Natural killer cell (primary cell): ENCODE results near the gene STOX2. TPM values are rescaled to one million over a fixed set of nuclear protein-coding genes. Genes with fewer than 3 reads are reported as not detected.

ENCODE experiments used
- ATAC-seq, 3 donors: fragments of 150-1000 bp in 2 of 3; fragments of 200-7000 bp in 1 of 3; cut with Tn5 transposase; 1 replicate in 1 of 3; 2 replicates in 2 of 3; pipeline ENCODE4 v1.10.0; 2021; ENCODE audit warnings: mild to moderate bottlenecking in 2 of 3, moderate library complexity in 2 of 3
- DNase-seq, 2 donors: peaks; one replicate each; pipeline versions ENCODE4 v3.0.0 to v3.0.0-alpha.2; 2013 to 2021; ENCODE audit warnings: mixed read lengths in 1 of 2
- H3K27ac ChIP-seq: one replicate; pipeline ENCODE4 v1.5.1; 2013; ENCODE audit warnings: mild to moderate bottlenecking, low read length
- H3K27me3 ChIP-seq: one replicate; pipeline ENCODE4 v1.6.1; 2013; ENCODE audit warnings: low read length; ENCODE audit not compliant: control insufficient read depth, insufficient read depth
- H3K36me3 ChIP-seq: one replicate; pipeline ENCODE4 v1.6.1; 2013; ENCODE audit warnings: low read length; ENCODE audit not compliant: control insufficient read depth, insufficient read depth
- H3K4me1 ChIP-seq: one replicate; pipeline ENCODE4 v1.6.1; 2013; ENCODE audit warnings: low read length; ENCODE audit not compliant: control insufficient read depth, insufficient read depth
- H3K4me3 ChIP-seq: one replicate; pipeline ENCODE4 v1.5.1; 2013; ENCODE audit warnings: low read length
- H3K9me3 ChIP-seq: one replicate; pipeline ENCODE4 v1.6.1; 2013; ENCODE audit warnings: low read length; ENCODE audit not compliant: control insufficient read depth, insufficient read depth
- H3K27ac Mint-ChIP-seq, 2 donors: one replicate each; pipeline ENCODE4 v1.8.0; 2022; ENCODE audit warnings: mild to moderate bottlenecking in 2 of 2, mixed read lengths in 2 of 2, moderate library complexity in 1 of 2
- H3K27me3 Mint-ChIP-seq, 2 donors: one replicate each; pipeline ENCODE4 v1.8.0; 2022; ENCODE audit warnings: low read depth in 2 of 2, mixed read lengths in 2 of 2
- H3K36me3 Mint-ChIP-seq: one replicate; pipeline ENCODE4 v1.8.0; 2022; ENCODE audit warnings: mixed read lengths
- H3K4me1 Mint-ChIP-seq, 2 donors: one replicate each; pipeline ENCODE4 v1.8.0; 2022; ENCODE audit warnings: mixed read lengths in 2 of 2
- H3K4me3 Mint-ChIP-seq: one replicate; pipeline ENCODE4 v1.8.0; 2022; ENCODE audit warnings: mild to moderate bottlenecking, moderate library complexity, mixed read lengths
- H3K9me3 Mint-ChIP-seq, 2 donors: one replicate each; pipeline ENCODE4 v1.8.0; 2022; ENCODE audit warnings: mixed read lengths in 2 of 2
- WGBS: methylation state at CpG from one replicate; pipeline ENCODE4 v1.1.7; 2013; ENCODE audit warnings: missing lambda C conversion rate; ENCODE audit not compliant: insufficient coverage; 5-methylcytosine and 5-hydroxymethylcytosine counted together
- intact Hi-C: fragments of 100-400 bp; cut with micrococcal nuclease; formaldehyde crosslinking; loops from one replicate; pipeline ENCODE4 v1.14.2; 2022
- total RNA-seq, 4 donors: library from RNA; stranded (reverse); fragments of 120-200 nt in 1 of 4; gene quantifications; one replicate each; pipeline versions ENCODE4 v1.2.3 to v1.2.4, GENCODE V29; 2013 to 2022
- TF ChIP-seq, protein P1 (sequence below): fragments of 200-600 bp; IDR thresholded peaks from one replicate; pipeline ENCODE4 v1.8.0; 2022; ENCODE audit warnings: antibody characterized with exemption

The STOX2 gene
- total RNA-seq, 3 donors from 2014 or later (not counting 1 experiment from before 2014, with no cell fraction given): 0.23 TPM; not detected in 2

- intact Hi-C loops: no loop called here
- Histone ChIP-seq H3K4me1 (no peaks in the 10 kb centered on the region), H3K9me3 (no peaks in the 10 kb centered on the region), H3K36me3 (no peaks in the 10 kb centered on the region), H3K27ac (no peak overlapping the region), H3K27me3 (no peaks in the 10 kb centered on the region), H3K4me3 (no peak overlapping the region)
- TF ChIP-seq, protein P1, sequence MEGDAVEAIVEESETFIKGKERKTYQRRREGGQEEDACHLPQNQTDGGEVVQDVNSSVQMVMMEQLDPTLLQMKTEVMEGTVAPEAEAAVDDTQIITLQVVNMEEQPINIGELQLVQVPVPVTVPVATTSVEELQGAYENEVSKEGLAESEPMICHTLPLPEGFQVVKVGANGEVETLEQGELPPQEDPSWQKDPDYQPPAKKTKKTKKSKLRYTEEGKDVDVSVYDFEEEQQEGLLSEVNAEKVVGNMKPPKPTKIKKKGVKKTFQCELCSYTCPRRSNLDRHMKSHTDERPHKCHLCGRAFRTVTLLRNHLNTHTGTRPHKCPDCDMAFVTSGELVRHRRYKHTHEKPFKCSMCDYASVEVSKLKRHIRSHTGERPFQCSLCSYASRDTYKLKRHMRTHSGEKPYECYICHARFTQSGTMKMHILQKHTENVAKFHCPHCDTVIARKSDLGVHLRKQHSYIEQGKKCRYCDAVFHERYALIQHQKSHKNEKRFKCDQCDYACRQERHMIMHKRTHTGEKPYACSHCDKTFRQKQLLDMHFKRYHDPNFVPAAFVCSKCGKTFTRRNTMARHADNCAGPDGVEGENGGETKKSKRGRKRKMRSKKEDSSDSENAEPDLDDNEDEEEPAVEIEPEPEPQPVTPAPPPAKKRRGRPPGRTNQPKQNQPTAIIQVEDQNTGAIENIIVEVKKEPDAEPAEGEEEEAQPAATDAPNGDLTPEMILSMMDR: no peak
- Mint-ChIP-seq H3K9me3 (peaks cover 7 to 16% of the 10 kb centered on the region in 2 donors), H3K4me3 (no peak overlapping the region), H3K36me3 (peaks cover 28% of the 10 kb centered on the region), H3K27me3 (peaks cover 14 to 41% of the 10 kb centered on the region in 2 donors), H3K27ac (no peak overlapping the region), H3K4me1 (peaks cover 0 to 29% of the 10 kb centered on the region in 2 donors)
- 84% methylated on average over 4 of the region's 9 CpGs for WGBS
- DNase-seq: no peak
- no peak for ATAC-seq
Measured at GRCh38 chr4:183971929-183972490, 66.9 kb downstream of the STOX2 start.

- H3K27ac ChIP-seq: no peak overlapping the region
- H3K4me1 Mint-ChIP-seq: no peaks in the 10 kb centered on the region
Measured at GRCh38 chr4:183977707-183978106, 72.6 kb downstream of the STOX2 start.

GRCh38 chr4:183984566-183984965 is 79.5 kb downstream of the STOX2 start:
- no peak for ATAC-seq
- Mint-ChIP-seq H3K27me3 (no peaks in the 10 kb centered on the region), H3K36me3 (no peaks in the 10 kb centered on the region), H3K27ac (no peak overlapping the region), H3K4me1 (no peaks in the 10 kb centered on the region), H3K4me3 (no peak overlapping the region), H3K9me3 (no peaks in the 10 kb centered on the region)
- no peak for DNase-seq
- H3K4me1 ChIP-seq: no peaks in the 10 kb centered on the region
- no peaks in the 10 kb centered on the region for H3K36me3 ChIP-seq
- no peaks in the 10 kb centered on the region for H3K27me3 ChIP-seq
- H3K4me3 ChIP-seq: no peak overlapping the region
- TF ChIP-seq, protein P1: no peak
- no peaks in the 10 kb centered on the region for H3K9me3 ChIP-seq
- no peak overlapping the region for H3K27ac ChIP-seq
- intact Hi-C loops: no loop called here
- WGBS: 92% methylated on average over 13 of the region's 13 CpGs

More at GRCh38 chr4:183977707-183978106, 72.6 kb downstream of the STOX2 start:
- no peaks in the 10 kb centered on the region for H3K27me3 ChIP-seq
- H3K36me3 ChIP-seq: no peaks in the 10 kb centered on the region
- no peaks in the 10 kb centered on the region for H3K9me3 ChIP-seq
- H3K4me3 Mint-ChIP-seq: no peak overlapping the region
- peaks cover 2 to 29% of the 10 kb centered on the region in 2 donors for H3K27me3 Mint-ChIP-seq
- TF ChIP-seq, protein P1: no peak
- H3K36me3 Mint-ChIP-seq: peaks cover 18% of the 10 kb centered on the region
- no peak overlapping the region for H3K4me3 ChIP-seq
- H3K4me1 ChIP-seq: no peaks in the 10 kb centered on the region
- peaks cover 7 to 16% of the 10 kb centered on the region in 2 donors for H3K9me3 Mint-ChIP-seq
- H3K27ac Mint-ChIP-seq: no peak overlapping the region
- ATAC-seq (no peak), DNase-seq (no peak)
- intact Hi-C loops: no loop called here

- TF ChIP-seq, protein P1: no peak
- H3K27ac Mint-ChIP-seq: no peak overlapping the region
Measured at GRCh38 chr4:183985786-183986185, 80.7 kb downstream of the STOX2 start.

More at GRCh38 chr4:183985786-183986185, 80.7 kb downstream of the STOX2 start:
- intact Hi-C loops: no loop called here
- no peak overlapping the region for H3K4me3 Mint-ChIP-seq
- no peaks in the 10 kb centered on the region for H3K4me1 Mint-ChIP-seq
- Histone ChIP-seq H3K9me3 (no peaks in the 10 kb centered on the region), H3K4me3 (no peak overlapping the region), H3K27ac (no peak overlapping the region), H3K36me3 (no peaks in the 10 kb centered on the region), H3K27me3 (no peaks in the 10 kb centered on the region), H3K4me1 (no peaks in the 10 kb centered on the region)
- 93% methylated on average over 7 of the region's 7 CpGs for WGBS
- ATAC-seq: no peak
- H3K9me3 Mint-ChIP-seq: no peaks in the 10 kb centered on the region
- H3K27me3 Mint-ChIP-seq: no peaks in the 10 kb centered on the region
- H3K36me3 Mint-ChIP-seq: no peaks in the 10 kb centered on the region
- DNase-seq: no peak
